ENCODE results near the gene ALG6. TPM values are rescaled to one million over a fixed set of nuclear protein-coding genes. Genes with fewer than 3 reads are reported as not detected.

Gene ALG6
- total RNA-seq (10 to 100 TPM; 10.6 to 11.2 TPM), total RNA-seq (8.9 to 55.1 (median 30.7) reads per million in 172 experiments)
- polyA plus RNA-seq (2013, experiment 1 of 2) = 20.2 TPM
- 25.3 TPM for polyA plus RNA-seq (2013, experiment 2 of 2)

DNA sequence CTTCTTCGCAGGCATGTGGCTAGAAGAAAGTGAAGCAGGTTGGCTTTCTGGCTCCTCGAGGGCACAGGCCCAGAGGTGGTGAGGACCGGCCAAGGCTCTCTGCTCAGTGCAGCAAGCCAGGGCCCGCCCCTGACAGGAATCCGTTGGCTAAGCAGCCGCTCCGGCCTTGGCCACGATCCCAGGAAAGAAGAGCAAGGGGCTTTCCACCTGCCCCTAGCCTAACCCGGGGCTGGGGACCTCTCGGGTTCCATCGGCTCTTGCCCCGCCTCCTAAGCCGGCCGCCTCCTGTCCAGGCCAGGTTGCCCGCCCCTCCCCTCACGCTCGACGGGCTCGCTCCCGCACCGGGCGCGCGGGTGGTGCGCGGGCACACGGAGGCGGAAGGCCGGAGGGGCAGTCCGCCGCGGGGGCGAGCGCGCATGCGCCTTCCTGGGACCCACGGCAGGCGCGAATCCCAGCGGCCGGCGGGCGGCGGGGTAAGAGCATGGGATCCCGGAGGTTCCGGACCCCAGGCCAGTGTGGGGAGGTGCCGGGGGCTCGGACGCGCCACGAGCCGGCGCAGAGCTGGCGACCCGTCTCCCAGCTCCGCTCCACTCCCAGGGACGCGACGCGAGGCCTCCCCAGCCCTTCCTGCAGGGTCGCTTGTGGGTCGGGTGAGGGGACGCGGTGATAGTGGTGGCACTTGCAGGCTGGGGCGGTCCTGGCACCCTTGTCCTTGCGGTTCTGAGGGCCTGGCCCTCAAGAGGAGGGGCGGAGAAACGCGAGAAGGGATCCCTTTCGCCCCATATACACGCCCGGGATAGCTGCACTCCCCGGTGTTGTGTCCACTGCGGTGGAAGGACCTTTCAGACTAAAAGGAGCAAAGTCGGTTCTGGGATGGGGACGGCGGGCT is at the start of gene ALG6:
TSS of gene ALG6 (plus strand) at position 413 of the 889 bp plus-strand sequence. CDS start 3,351 bp downstream, outside the sequence.
- intact Hi-C loops (cut with DNase I, micrococcal nuclease) = loop anchor here in 1 of 2 experiments (1.0 to 5.0 kb wide), 3 partner anchors 156 to 930 kb away; partner anchors contain the start of genes EFCAB7, ITGB3BP, PGM1 and USP1
- DNase-seq (peak; percentile 64 to 94 (median 88)), ATAC-seq (ENCODE audit: poor library complexity) (peak; percentile 79)
- Histone ChIP-seq H3K27ac (ENCODE audit: low read depth in 1 of 2, low read length in 2 of 2) (peak within 1 kb of the TSS; percentile 52 to 60), H3K36me3 (ENCODE audit: insufficient read depth, low read length) (peaks cover 15% of the 10 kb centered on the region), H3K4me3 (ENCODE audit: low read length) (peak within 1 kb of the TSS; percentile 98), H3K9me3 (ENCODE audit: control insufficient read depth in 1 of 2, insufficient read depth in 1 of 2, low read length in 2 of 2) (no peaks in the 10 kb centered on the region), H3K27me3 (ENCODE audit: control insufficient read depth in 1 of 2, insufficient read depth in 2 of 2, low read length in 2 of 2) (peaks cover 0 to 2% of the 10 kb centered on the region in 2 experiments), H3K4me1 (ENCODE audit: insufficient read depth, low read length) (peaks cover 20% of the 10 kb centered on the region)
- H3K9me3 Mint-ChIP-seq = no peaks in the 10 kb centered on the region
- peaks cover 34% of the 10 kb centered on the region for H3K4me1 Mint-ChIP-seq (ENCODE audit: low read depth)
- ChIA-PET CTCF (no interaction called here), POLR2A (interaction anchor here (1.6 kb wide), 1 partner anchor 931 kb away, joined by 6 read pairs; the partner anchor contains the start of gene USP1)
- TF ChIP-seq, protein P1, sequence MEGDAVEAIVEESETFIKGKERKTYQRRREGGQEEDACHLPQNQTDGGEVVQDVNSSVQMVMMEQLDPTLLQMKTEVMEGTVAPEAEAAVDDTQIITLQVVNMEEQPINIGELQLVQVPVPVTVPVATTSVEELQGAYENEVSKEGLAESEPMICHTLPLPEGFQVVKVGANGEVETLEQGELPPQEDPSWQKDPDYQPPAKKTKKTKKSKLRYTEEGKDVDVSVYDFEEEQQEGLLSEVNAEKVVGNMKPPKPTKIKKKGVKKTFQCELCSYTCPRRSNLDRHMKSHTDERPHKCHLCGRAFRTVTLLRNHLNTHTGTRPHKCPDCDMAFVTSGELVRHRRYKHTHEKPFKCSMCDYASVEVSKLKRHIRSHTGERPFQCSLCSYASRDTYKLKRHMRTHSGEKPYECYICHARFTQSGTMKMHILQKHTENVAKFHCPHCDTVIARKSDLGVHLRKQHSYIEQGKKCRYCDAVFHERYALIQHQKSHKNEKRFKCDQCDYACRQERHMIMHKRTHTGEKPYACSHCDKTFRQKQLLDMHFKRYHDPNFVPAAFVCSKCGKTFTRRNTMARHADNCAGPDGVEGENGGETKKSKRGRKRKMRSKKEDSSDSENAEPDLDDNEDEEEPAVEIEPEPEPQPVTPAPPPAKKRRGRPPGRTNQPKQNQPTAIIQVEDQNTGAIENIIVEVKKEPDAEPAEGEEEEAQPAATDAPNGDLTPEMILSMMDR (IDR thresholded peaks at IDR 0.05) = peak; percentile 12
- H3K27me3 Mint-ChIP-seq = peaks cover 7% of the 10 kb centered on the region
- peak within 1 kb of the TSS; percentile 97 for H3K4me3 Mint-ChIP-seq
- peak within 1 kb of the TSS; percentile 87 for H3K27ac Mint-ChIP-seq
- peaks cover 30% of the 10 kb centered on the region for H3K36me3 Mint-ChIP-seq (ENCODE audit: low read depth)

DNA sequence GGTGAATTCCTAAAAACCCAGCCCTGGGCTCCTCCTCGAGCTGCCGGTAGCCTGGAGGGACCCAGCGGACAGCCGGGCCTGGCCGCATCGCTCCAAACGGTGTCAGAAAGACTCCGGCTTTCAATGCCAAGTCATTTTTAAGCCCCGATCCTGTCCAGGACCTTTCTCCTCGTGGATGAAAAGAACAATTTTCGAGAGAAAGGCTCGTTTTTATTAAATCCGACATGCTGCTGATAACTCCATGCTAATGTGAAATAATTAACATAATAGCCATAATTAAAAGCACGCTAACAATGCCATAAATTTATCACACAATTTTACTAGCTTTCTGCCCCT is 49.6 kb upstream of the ALG6 start:
- Mint-ChIP-seq H3K4me3 (peak overlapping the region; percentile 47), H3K4me1 (ENCODE audit: low read depth) (peaks cover 42% of the 10 kb centered on the region), H3K9me3 (peaks cover 3% of the 10 kb centered on the region), H3K27ac (no peak overlapping the region), H3K36me3 (ENCODE audit: low read depth) (peaks cover 7% of the 10 kb centered on the region), H3K27me3 (peaks cover 87% of the 10 kb centered on the region)
- no peak overlapping the region for H3K4me3 ChIP-seq (ENCODE audit: low read length)
- DNase-seq (peak in 1 of 14 experiments; percentile 2), ATAC-seq (ENCODE audit: poor library complexity) (no peak)
- peaks cover 76 to 85% of the 10 kb centered on the region in 2 experiments for H3K27me3 ChIP-seq (ENCODE audit: control insufficient read depth in 1 of 2, insufficient read depth in 2 of 2, low read length in 2 of 2)
- ChIA-PET CTCF (no interaction called here), POLR2A (no interaction called here)
- no peaks in the 10 kb centered on the region for H3K36me3 ChIP-seq (ENCODE audit: insufficient read depth, low read length)
- TF ChIP-seq, protein P1 (IDR thresholded peaks at IDR 0.05) = no peak
- peaks cover 24 to 59% of the 10 kb centered on the region in 2 experiments for H3K9me3 ChIP-seq (ENCODE audit: control insufficient read depth in 1 of 2, insufficient read depth in 1 of 2, low read length in 2 of 2)
- peaks cover 50% of the 10 kb centered on the region for H3K4me1 ChIP-seq (ENCODE audit: insufficient read depth, low read length)
- intact Hi-C loops (cut with DNase I, micrococcal nuclease) = loop anchor here in 1 of 2 experiments (1.0 kb wide), 1 partner anchor 9 kb away; no protein-coding TSS in a partner anchor
- H3K27ac ChIP-seq (ENCODE audit: low read depth in 1 of 2, low read length in 2 of 2) = no peak overlapping the region

DNA sequence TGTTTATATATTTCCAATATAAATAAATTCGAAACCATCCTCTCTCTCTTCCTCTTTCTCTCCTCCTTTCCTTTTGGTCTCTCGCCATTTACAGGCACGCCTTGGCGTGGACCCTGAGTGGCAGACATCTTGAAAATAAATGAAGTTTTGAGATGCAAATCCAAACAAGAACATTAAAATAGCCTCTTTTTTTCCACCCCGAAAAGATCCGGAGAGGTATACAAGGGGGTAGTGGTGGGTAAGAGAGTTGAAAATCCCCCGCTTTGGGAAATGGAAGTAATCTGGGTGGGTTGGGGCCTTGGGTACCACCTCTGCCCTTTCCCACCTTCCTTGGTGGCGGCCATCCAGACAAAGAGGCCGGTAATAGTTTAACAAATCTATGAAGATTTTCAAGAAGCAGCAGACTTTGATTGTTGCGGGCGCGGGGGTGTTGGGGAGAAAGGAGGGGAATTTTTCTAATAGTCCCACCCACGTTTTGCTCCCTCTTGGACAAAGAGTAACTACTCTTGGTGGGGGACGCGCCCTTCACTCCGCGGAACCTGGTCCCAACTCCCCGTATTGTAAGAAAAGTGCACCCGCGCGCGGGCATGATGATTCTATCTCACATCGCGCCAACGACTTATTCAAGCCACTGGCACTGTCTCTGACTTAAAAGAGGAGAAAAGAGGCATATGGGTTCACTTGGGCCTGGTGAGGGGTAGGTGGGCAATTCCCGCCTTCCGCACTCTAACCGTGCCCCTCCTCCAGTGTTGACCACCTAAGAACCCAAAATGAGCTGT is 49.0 kb upstream of the ALG6 start:
- intact Hi-C loops (cut with DNase I, micrococcal nuclease) = loop anchor here in 1 of 2 experiments (1.0 kb wide), 1 partner anchor 8 kb away; no protein-coding TSS in a partner anchor
- TF ChIP-seq, protein P1 (IDR thresholded peaks at IDR 0.05) = no peak
- Histone ChIP-seq H3K9me3 (ENCODE audit: control insufficient read depth in 1 of 2, insufficient read depth in 1 of 2, low read length in 2 of 2) (peaks cover 24 to 63% of the 10 kb centered on the region in 2 experiments), H3K4me3 (ENCODE audit: low read length) (no peak overlapping the region), H3K4me1 (ENCODE audit: insufficient read depth, low read length) (peaks cover 56% of the 10 kb centered on the region), H3K27me3 (ENCODE audit: control insufficient read depth in 1 of 2, insufficient read depth in 2 of 2, low read length in 2 of 2) (peaks cover 77 to 84% of the 10 kb centered on the region in 2 experiments), H3K36me3 (ENCODE audit: insufficient read depth, low read length) (no peaks in the 10 kb centered on the region), H3K27ac (ENCODE audit: low read depth in 1 of 2, low read length in 2 of 2) (no peak overlapping the region)
- peak overlapping the region; percentile 19 for H3K27ac Mint-ChIP-seq
- peak in 2 of 14 experiments; percentile 1 to 9 for DNase-seq
- ATAC-seq (ENCODE audit: poor library complexity) = no peak
- POLR2A ChIA-PET = no interaction called here
- H3K9me3 Mint-ChIP-seq = peaks cover 3% of the 10 kb centered on the region
- H3K4me1 Mint-ChIP-seq (ENCODE audit: low read depth) = peaks cover 42% of the 10 kb centered on the region
- H3K36me3 Mint-ChIP-seq (ENCODE audit: low read depth) = peaks cover 7% of the 10 kb centered on the region
- peaks cover 84% of the 10 kb centered on the region for H3K27me3 Mint-ChIP-seq
- peak overlapping the region; percentile 47 for H3K4me3 Mint-ChIP-seq
- CTCF ChIA-PET = no interaction called here

Measured in CD4-positive, alpha-beta T cell (primary cell).